K562 (cell line): Measurements from ENCODE around the gene SLC26A6. TPM values are rescaled to one million over a fixed set of nuclear protein-coding genes. Genes with fewer than 3 reads are reported as not detected.

ENCODE experiments used
- BRCA1 ChIP-seq, 2 experiments: fragments of 450-650 bp in 1 of 2; sonication (generic) in 1 of 2; formaldehyde crosslinking in 1 of 2; IDR thresholded peaks; 2 replicates each; pipeline versions ENCODE4 v1.5.0 to v1.6.1; 2017 to 2020; ENCODE audit warnings: mild to moderate bottlenecking in 1 of 2, missing genetic modification reagents in 1 of 2
- CGGBP1 ChIP-seq: fragments of 250-450 bp; sonication (Bioruptor Pico); IDR thresholded peaks from 2 replicates; pipeline ENCODE4 v1.9.0; 2021; ENCODE audit warnings: mild to moderate bottlenecking
- DDX20 ChIP-seq: fragments of 450-650 bp; IDR thresholded peaks from 2 replicates; pipeline ENCODE4 v1.6.1; 2016; ENCODE audit warnings: missing genetic modification characterization, low read depth, mild to moderate bottlenecking, missing compliant biosample characterization, moderate library complexity
- DLX4 ChIP-seq: fragments of 250-450 bp; sonication (Bioruptor Pico); IDR thresholded peaks from 2 replicates; pipeline ENCODE4 v1.6.1; 2021; ENCODE audit warnings: mild to moderate bottlenecking
- E2F3 ChIP-seq: fragments of 250-450 bp; sonication (Bioruptor Pico); IDR thresholded peaks from 2 replicates; pipeline ENCODE4 v1.4.0; 2020; ENCODE audit warnings: mild to moderate bottlenecking
- ELF4 ChIP-seq: fragments of 450-650 bp; formaldehyde crosslinking; IDR thresholded peaks from 2 replicates; pipeline ENCODE4 v1.4.0; 2022; ENCODE audit warnings: missing genetic modification characterization
- ETS1 ChIP-seq: conservative IDR thresholded peaks from 2 replicates; pipeline ENCODE4 v1.6.1; 2011; ENCODE audit warnings: low read depth, mild to moderate bottlenecking, low read length; ENCODE audit not compliant: control insufficient read depth
- FOXO4 ChIP-seq: fragments of 450-650 bp; formaldehyde crosslinking; IDR thresholded peaks from 2 replicates; pipeline ENCODE4 v1.4.0; 2020; ENCODE audit warnings: mild to moderate bottlenecking, moderate library complexity
- ILF3 ChIP-seq: fragments of 450-650 bp; IDR thresholded peaks from 2 replicates; pipeline ENCODE4 v1.6.1; 2018; ENCODE audit warnings: antibody characterized with exemption, mild to moderate bottlenecking, moderate library complexity, borderline replicate concordance
- MBD2 ChIP-seq: sonication (generic); IDR thresholded peaks from 2 replicates; pipeline ENCODE4 v1.6.1; 2016; ENCODE audit warnings: low read depth, borderline replicate concordance
- MCM3 ChIP-seq: fragments of 450-650 bp; IDR thresholded peaks from 2 replicates; pipeline ENCODE4 v1.6.1; 2016
- NEUROD1 ChIP-seq: fragments of 150-350 bp; IDR thresholded peaks from 2 replicates; pipeline ENCODE4 v1.6.1; 2014; ENCODE audit warnings: borderline replicate concordance, low read length, low read depth; ENCODE audit not compliant: partially characterized antibody
- NFATC3 ChIP-seq: fragments of 450-650 bp; IDR thresholded peaks from 2 replicates; pipeline ENCODE4 v1.6.1; 2017; ENCODE audit warnings: mild to moderate bottlenecking
- OTX1 ChIP-seq: fragments of 450-650 bp; formaldehyde crosslinking; IDR thresholded peaks from 2 replicates; pipeline ENCODE4 v1.4.0; 2022; ENCODE audit warnings: mild to moderate bottlenecking
- RB1 ChIP-seq: fragments of 450-650 bp; IDR thresholded peaks from 2 replicates; pipeline ENCODE4 v1.6.1; 2017; ENCODE audit warnings: low read depth, mild to moderate bottlenecking
- SIN3B ChIP-seq: fragments of 450-650 bp; IDR thresholded peaks from 2 replicates; pipeline ENCODE4 v1.6.1; 2017; ENCODE audit warnings: low read depth, mild to moderate bottlenecking, moderate library complexity
- SMARCC2 ChIP-seq: fragments of 450-650 bp; IDR thresholded peaks from 2 replicates; pipeline ENCODE4 v1.6.1; 2017; ENCODE audit warnings: antibody characterized with exemption, moderate library complexity, mild to moderate bottlenecking, low read depth
- SNIP1 ChIP-seq: fragments of 450-650 bp; IDR thresholded peaks from 2 replicates; pipeline ENCODE4 v1.7.1; 2017; ENCODE audit warnings: low read depth, mild to moderate bottlenecking
- STAT5A ChIP-seq: IDR thresholded peaks from 2 replicates; pipeline ENCODE4 v1.6.1; 2012; ENCODE audit warnings: low read length, inconsistent platforms, borderline replicate concordance
- THRAP3 ChIP-seq: fragments of 450-650 bp; IDR thresholded peaks from 2 replicates; pipeline ENCODE4 v1.6.1; 2016; ENCODE audit warnings: mild to moderate bottlenecking, inconsistent platforms, borderline replicate concordance
- XRCC3 ChIP-seq: fragments of 450-650 bp; IDR thresholded peaks from 2 replicates; pipeline ENCODE4 v1.6.1; 2017; ENCODE audit warnings: mild to moderate bottlenecking, moderate library complexity
- ZNF280A ChIP-seq: fragments of 450-650 bp; IDR thresholded peaks from 2 replicates; pipeline ENCODE4 v1.6.1; 2018; ENCODE audit warnings: mild to moderate bottlenecking, low read depth; ENCODE audit not compliant: partially characterized antibody
- ZNF79 ChIP-seq: fragments of 250-450 bp; sonication (Bioruptor Pico); IDR thresholded peaks from 2 replicates; pipeline ENCODE4 v1.4.0; 2020; ENCODE audit warnings: low read depth, mild to moderate bottlenecking, moderate library complexity
- polyA plus RNA-seq, 8 experiments: library from polyadenylated mRNA; depleted of rRNA in 4 of 8; stranded (reverse) in 5 of 8; unstranded in 3 of 8; fragments of >200 nt; fragmentation: Nextera tagmentation in 2 of 8; fragmentation: Illumina TruSeq in 1 of 8; extraction: Ambion mirVana in 2 of 8; extraction: Trizol in 1 of 8; gene quantifications; 2 replicates each; pipeline versions ENCODE4 v1.2.1 to v1.2.3, GENCODE V29; 2011 to 2014; ENCODE audit warnings: inconsistent platforms in 1 of 8, missing spikeins in 1 of 8
- total RNA-seq, 7 experiments: library from RNA; depleted of rRNA in 6 of 7; stranded (reverse); fragments of >200 nt in 6 of 7; fragmentation: Illumina TruSeq in 2 of 7; extraction: Trizol in 2 of 7; gene quantifications; 2 replicates each; pipeline versions ENCODE4 v1.2.1 to v1.2.3, GENCODE V29; 2011 to 2021; ENCODE audit warnings: low replicate concordance in 1 of 7
- TF ChIP-seq, protein P1 (sequence below): fragments of 250-450 bp; sonication (Bioruptor Pico); IDR thresholded peaks from 2 replicates; pipeline ENCODE4 v1.8.0; 2022; ENCODE audit warnings: inconsistent platforms, mild to moderate bottlenecking, moderate library complexity, borderline replicate concordance

The SLC26A6 gene
- total and polyA plus RNA-seq, 9 of the 15 experiments (the other 6 are each of a cell fraction or from before 2014, with no cell fraction given), result 2.1 to 27.2 (median 14.8) TPM

GRCh38 chr3:48661501-48662144 is 26.4 kb upstream of the SLC26A6 start (continued):
- no peak for TF ChIP-seq DLX4 (CRISPR knock-in tag)
- peak; percentile 49; the same call in 1 of the 2 replicates for TF ChIP-seq RB1
- no peak for TF ChIP-seq NEUROD1
- TF ChIP-seq MCM3, result no peak
- TF ChIP-seq, protein P1, sequence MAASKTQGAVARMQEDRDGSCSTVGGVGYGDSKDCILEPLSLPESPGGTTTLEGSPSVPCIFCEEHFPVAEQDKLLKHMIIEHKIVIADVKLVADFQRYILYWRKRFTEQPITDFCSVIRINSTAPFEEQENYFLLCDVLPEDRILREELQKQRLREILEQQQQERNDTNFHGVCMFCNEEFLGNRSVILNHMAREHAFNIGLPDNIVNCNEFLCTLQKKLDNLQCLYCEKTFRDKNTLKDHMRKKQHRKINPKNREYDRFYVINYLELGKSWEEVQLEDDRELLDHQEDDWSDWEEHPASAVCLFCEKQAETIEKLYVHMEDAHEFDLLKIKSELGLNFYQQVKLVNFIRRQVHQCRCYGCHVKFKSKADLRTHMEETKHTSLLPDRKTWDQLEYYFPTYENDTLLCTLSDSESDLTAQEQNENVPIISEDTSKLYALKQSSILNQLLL (CRISPR knock-in tag), result no peak
- no peak for TF ChIP-seq BRCA1 (IDR thresholded peaks at IDR 0.05)
- peak; percentile 99 for TF ChIP-seq BRCA1 (CRISPR knock-in tag; IDR thresholded peaks at IDR 0.05)
- no peak for TF ChIP-seq E2F3 (CRISPR knock-in tag)
- TF ChIP-seq SMARCC2, result no peak
- no peak for TF ChIP-seq MBD2
- TF ChIP-seq SIN3B, result no peak
- TF ChIP-seq XRCC3, result no peak
- peak; percentile 92 for TF ChIP-seq ETS1
- TF ChIP-seq ZNF79 (CRISPR knock-in tag), result no peak
- TF ChIP-seq SNIP1, result no peak
- no peak for TF ChIP-seq ILF3
- TF ChIP-seq DDX20 (tag), result no peak
- TF ChIP-seq THRAP3, result no peak
- TF ChIP-seq CGGBP1 (CRISPR knock-in tag), result no peak
- TF ChIP-seq NFATC3, result no peak
- no peak; the same call in 1 of the 2 replicates for TF ChIP-seq STAT5A
- no peak for TF ChIP-seq ELF4 (CRISPR knock-in tag)
- TF ChIP-seq ZNF280A, result no peak
- no peak for TF ChIP-seq OTX1 (CRISPR knock-in tag)
- no peak for TF ChIP-seq FOXO4 (CRISPR knock-in tag)
